Activated T-cell treated with anti-CD3 and anti-CD28 coated beads, Interleukin-2, amount 50 U/mL, for 72 hours (primary cell): ENCODE measurements around the gene AP4B1. TPM values are rescaled to one million over a fixed set of nuclear protein-coding genes. Genes with fewer than 3 reads are reported as not detected.

Source experiments
- ATAC-seq, 2 donors: fragments of 150-1000 bp; cut with Tn5 transposase; replicated peaks in 1 of 2; 2 replicates each; pipeline ENCODE4 v1.10.0; 2021; ENCODE audit warnings: moderate library complexity in 2 of 2, mild to moderate bottlenecking in 1 of 2
- DNase-seq, 2 donors: peaks; one replicate each; pipeline ENCODE4 v3.0.0; 2021 to 2022; ENCODE audit warnings: mixed read lengths in 1 of 2
- H3K27ac Mint-ChIP-seq: one replicate; pipeline ENCODE4 v1.8.0; 2022; ENCODE audit warnings: mild to moderate bottlenecking, moderate library complexity, mixed read lengths
- H3K27me3 Mint-ChIP-seq: one replicate; pipeline ENCODE4 v1.8.0; 2022; ENCODE audit warnings: low read depth, mixed read lengths
- H3K36me3 Mint-ChIP-seq, 2 donors: one replicate each; pipeline ENCODE4 v1.8.0; 2022; ENCODE audit warnings: mixed read lengths in 2 of 2, mild to moderate bottlenecking in 1 of 2; ENCODE audit not compliant: insufficient read depth in 2 of 2
- H3K4me1 Mint-ChIP-seq: one replicate; pipeline ENCODE4 v1.8.0; 2022; ENCODE audit warnings: low read depth, mixed read lengths
- H3K4me3 Mint-ChIP-seq, 2 donors: one replicate each; pipeline ENCODE4 v1.8.0; 2022; ENCODE audit warnings: mild to moderate bottlenecking in 2 of 2, mixed read lengths in 2 of 2, moderate library complexity in 2 of 2
- H3K9me3 Mint-ChIP-seq, 2 donors: one replicate each; pipeline ENCODE4 v1.8.0; 2022; ENCODE audit warnings: mixed read lengths in 2 of 2
- total RNA-seq, 2 donors: library from RNA; stranded (reverse); gene quantifications; one replicate each; pipeline ENCODE4 v1.2.3, GENCODE V29; 2022

AP4B1 gene
- total RNA-seq, 2 donors from 2014 or later: 50.5 to 68.8 TPM

- Mint-ChIP-seq H3K27ac (no peak overlapping the region), H3K9me3 (peaks cover 0 to 3% of the 10 kb centered on the region in 2 donors), H3K4me3 (no peak overlapping the region), H3K27me3 (no peaks in the 10 kb centered on the region), H3K4me1 (peaks cover 75% of the 10 kb centered on the region), H3K36me3 (peaks cover 1 to 2% of the 10 kb centered on the region in 2 donors)
- DNase-seq: no peak
- no peak for ATAC-seq
Observed at GRCh38 chr1:113876176-113876575, 28.4 kb downstream of the AP4B1 start.

DNA sequence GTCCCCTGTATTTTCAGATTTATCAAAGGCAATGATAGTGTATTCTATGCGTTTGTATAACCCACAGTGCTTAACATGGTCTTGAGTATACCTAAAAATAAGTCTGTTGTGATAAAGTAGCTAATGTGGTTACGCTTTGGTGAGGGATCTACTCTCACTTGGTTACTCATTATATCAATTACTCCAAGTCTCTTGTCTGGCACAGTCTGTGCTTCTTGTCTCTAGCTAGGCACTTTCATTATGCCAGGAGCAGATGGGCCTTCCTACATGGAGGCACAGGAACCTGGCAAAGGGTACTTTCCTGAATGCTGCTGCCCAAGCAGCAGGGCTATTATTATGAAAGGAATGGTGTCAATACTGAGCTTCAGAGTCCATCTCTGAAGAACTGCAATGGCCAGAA lies 28.9 kb downstream of the AP4B1 start:
- Mint-ChIP-seq H3K4me3 (peak overlapping the region; percentile 48 to 70), H3K4me1 (peaks cover 70% of the 10 kb centered on the region)
- no peak for ATAC-seq

GRCh38 chr1:113874012-113874879 lies 30.4 kb downstream of the AP4B1 start:
- Mint-ChIP-seq H3K27me3 (no peaks in the 10 kb centered on the region), H3K4me3 (peak overlapping the region; percentile 63 to 78), H3K27ac (peak overlapping the region; percentile 96), H3K4me1 (peaks cover 69% of the 10 kb centered on the region), H3K36me3 (peaks cover 4 to 5% of the 10 kb centered on the region in 2 donors), H3K9me3 (peaks cover 0 to 3% of the 10 kb centered on the region in 2 donors)
- ATAC-seq (peak; percentile 61 to 64), DNase-seq (peak; percentile 25 to 34)

More for the DNA sequence above, 28.9 kb downstream of the AP4B1 start:
- Mint-ChIP-seq H3K27ac (peak overlapping the region; percentile 87), H3K27me3 (no peaks in the 10 kb centered on the region), H3K9me3 (peaks cover 0 to 3% of the 10 kb centered on the region in 2 donors), H3K36me3 (peaks cover 2 to 3% of the 10 kb centered on the region in 2 donors)
- no peak for DNase-seq

GRCh38 chr1:113872219-113872935 lies 32.2 kb downstream of the AP4B1 start:
- peaks cover 4 to 7% of the 10 kb centered on the region in 2 donors for H3K36me3 Mint-ChIP-seq
- H3K4me3 Mint-ChIP-seq: peak overlapping the region; percentile 87 to 97
- peaks cover 0 to 3% of the 10 kb centered on the region in 2 donors for H3K9me3 Mint-ChIP-seq
- ATAC-seq (peak; percentile 20 to 23), DNase-seq (peak in 1 of 2 donors; percentile 33)
- H3K27me3 Mint-ChIP-seq: no peaks in the 10 kb centered on the region
- H3K27ac Mint-ChIP-seq: peak overlapping the region; percentile 96
- peaks cover 79% of the 10 kb centered on the region for H3K4me1 Mint-ChIP-seq

DNA sequence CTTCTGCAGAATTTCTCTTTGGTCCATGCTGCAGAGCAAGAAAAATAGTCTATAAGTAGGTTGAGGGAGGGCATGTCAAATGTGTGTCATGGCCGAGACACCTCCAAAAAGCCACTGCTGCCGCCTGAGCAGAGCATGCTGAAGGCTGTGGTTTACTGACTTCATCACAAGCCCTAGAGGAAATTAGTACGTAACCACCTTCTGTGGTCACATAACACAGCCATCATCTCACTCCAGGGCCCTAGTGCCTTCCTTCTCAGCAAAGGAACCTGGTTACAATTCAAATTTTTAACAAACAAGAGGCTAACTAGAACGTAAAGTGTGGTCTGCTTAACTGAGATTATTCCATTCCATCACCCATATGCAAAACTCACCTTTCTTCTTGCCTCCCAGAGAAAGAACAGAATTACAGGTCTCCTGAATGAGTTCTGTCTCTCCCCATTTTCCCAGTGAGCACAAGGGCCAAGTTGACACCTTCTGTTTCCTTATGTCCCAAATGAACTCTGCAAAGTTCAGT lies 32.9 kb downstream of the AP4B1 start, which contains the start of gene PTPN22:
Gene PTPN22 (minus strand): TSS at position 116 of the 517 bp plus-strand sequence.
- peaks cover 82% of the 10 kb centered on the region for H3K4me1 Mint-ChIP-seq
- peaks cover 4 to 7% of the 10 kb centered on the region in 2 donors for H3K36me3 Mint-ChIP-seq
- H3K27me3 Mint-ChIP-seq: no peaks in the 10 kb centered on the region
- H3K9me3 Mint-ChIP-seq: peaks cover 0 to 3% of the 10 kb centered on the region in 2 donors
- peak; percentile 80 to 88 for DNase-seq
- peak within 1 kb of the TSS; percentile 87 to 97 for H3K4me3 Mint-ChIP-seq
- ATAC-seq: peak; percentile 91 to 93
- H3K27ac Mint-ChIP-seq: peak within 1 kb of the TSS; percentile 100

GRCh38 chr1:113870778-113871177 lies 33.8 kb downstream of the AP4B1 start:
- Mint-ChIP-seq H3K4me3 (peak overlapping the region; percentile 87 to 97), H3K36me3 (peaks cover 4 to 10% of the 10 kb centered on the region in 2 donors), H3K27me3 (no peaks in the 10 kb centered on the region), H3K27ac (peak overlapping the region; percentile 100), H3K9me3 (peaks cover 0 to 3% of the 10 kb centered on the region in 2 donors), H3K4me1 (peaks cover 79% of the 10 kb centered on the region)
- no peak for ATAC-seq
- DNase-seq: peak in 1 of 2 donors; percentile 18

GRCh38 chr1:113868387-113869083 lies 36.1 kb downstream of the AP4B1 start:
- ATAC-seq: peak; percentile 50 to 55
- Mint-ChIP-seq H3K27ac (peak overlapping the region; percentile 100), H3K4me1 (peaks cover 76% of the 10 kb centered on the region), H3K36me3 (peaks cover 6 to 20% of the 10 kb centered on the region in 2 donors), H3K9me3 (no peaks in the 10 kb centered on the region), H3K4me3 (peak overlapping the region; percentile 87 to 97), H3K27me3 (no peaks in the 10 kb centered on the region)
- no peak for DNase-seq

DNA sequence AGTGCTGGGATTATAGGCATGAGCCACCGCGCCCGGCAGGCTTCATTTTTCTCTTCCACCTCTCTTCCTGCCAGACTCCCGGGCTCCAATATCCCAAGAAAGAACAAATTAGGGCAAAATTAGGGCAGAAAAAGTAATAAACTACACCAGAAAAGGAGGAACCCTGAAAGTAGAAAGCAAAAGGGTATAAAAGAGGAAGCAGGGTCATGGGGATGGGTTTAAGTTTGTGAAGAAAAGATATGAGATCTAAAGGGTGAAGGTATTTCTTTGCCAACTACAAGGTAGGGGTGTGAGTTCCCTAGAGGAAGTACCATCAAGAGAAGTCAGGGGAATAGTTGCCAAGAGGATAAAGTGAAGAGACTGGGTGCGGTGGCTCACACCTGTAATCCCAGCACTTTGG lies 43.0 kb downstream of the AP4B1 start:
- DNase-seq (no peak), ATAC-seq (no peak)
- no peaks in the 10 kb centered on the region for H3K9me3 Mint-ChIP-seq
- no peak overlapping the region for H3K27ac Mint-ChIP-seq
- H3K36me3 Mint-ChIP-seq: peaks cover 3 to 34% of the 10 kb centered on the region in 2 donors
- H3K27me3 Mint-ChIP-seq: no peaks in the 10 kb centered on the region
- H3K4me3 Mint-ChIP-seq: no peak overlapping the region
- peaks cover 66% of the 10 kb centered on the region for H3K4me1 Mint-ChIP-seq

DNA sequence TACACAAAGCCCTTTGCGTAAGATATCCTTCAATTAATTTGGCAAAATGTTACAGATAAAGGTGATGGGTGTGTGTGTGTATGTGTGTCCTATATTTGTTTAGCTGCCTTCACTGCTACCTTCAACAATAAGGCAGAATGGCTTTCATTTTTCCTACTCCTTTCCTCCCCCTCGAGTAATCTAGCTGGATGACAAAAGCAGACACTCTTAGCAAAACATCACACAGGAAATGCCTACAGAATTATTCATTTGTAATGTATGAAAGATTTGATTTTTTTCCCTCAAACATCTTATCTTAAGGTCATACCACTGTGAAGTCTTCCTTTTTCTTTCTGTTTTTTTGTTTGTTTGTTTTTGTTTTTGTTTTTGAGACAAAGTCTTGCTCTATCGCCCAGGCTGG lies 43.7 kb downstream of the AP4B1 start:
- no peak for ATAC-seq
- DNase-seq: no peak
- peak overlapping the region; percentile 13 for H3K27ac Mint-ChIP-seq
- no peaks in the 10 kb centered on the region for H3K27me3 Mint-ChIP-seq
- peaks cover 3 to 40% of the 10 kb centered on the region in 2 donors for H3K36me3 Mint-ChIP-seq
- no peaks in the 10 kb centered on the region for H3K9me3 Mint-ChIP-seq
- peaks cover 64% of the 10 kb centered on the region for H3K4me1 Mint-ChIP-seq
- H3K4me3 Mint-ChIP-seq: peak overlapping the region in 1 of 2 donors; percentile 1

- Mint-ChIP-seq H3K27me3 (no peaks in the 10 kb centered on the region), H3K4me1 (peaks cover 57% of the 10 kb centered on the region), H3K4me3 (peak overlapping the region; percentile 20 to 24), H3K9me3 (no peaks in the 10 kb centered on the region), H3K36me3 (peaks cover 3 to 40% of the 10 kb centered on the region in 2 donors), H3K27ac (peak overlapping the region; percentile 59)
- DNase-seq (no peak), ATAC-seq (no peak)
Observed at GRCh38 chr1:113859478-113860175, 45.0 kb downstream of the AP4B1 start.

DNA sequence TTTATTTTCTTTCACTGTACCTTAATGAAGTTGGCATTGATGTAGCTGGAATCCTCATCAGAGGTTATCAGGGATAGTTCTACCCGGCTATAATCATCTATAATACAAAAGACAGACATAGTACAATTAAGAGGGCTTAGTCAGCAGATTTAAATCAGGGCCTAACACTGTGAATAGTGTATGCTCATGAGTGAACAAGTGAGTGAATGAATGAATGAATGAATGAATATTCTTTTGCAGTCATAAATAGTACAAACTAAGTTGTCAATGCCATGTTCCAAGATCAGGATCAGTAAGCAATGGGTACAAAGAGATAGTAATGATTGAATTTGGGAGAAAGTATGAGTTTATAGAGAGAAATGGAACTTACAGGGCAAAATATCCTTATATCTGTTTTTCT lies 45.6 kb downstream of the AP4B1 start:
- no peak overlapping the region for H3K4me3 Mint-ChIP-seq
- no peak overlapping the region for H3K27ac Mint-ChIP-seq
- no peaks in the 10 kb centered on the region for H3K9me3 Mint-ChIP-seq
- H3K27me3 Mint-ChIP-seq: no peaks in the 10 kb centered on the region
- DNase-seq: no peak
- peaks cover 5 to 43% of the 10 kb centered on the region in 2 donors for H3K36me3 Mint-ChIP-seq
- H3K4me1 Mint-ChIP-seq: peaks cover 57% of the 10 kb centered on the region
- no peak for ATAC-seq

GRCh38 chr1:113858418-113858817 lies 46.2 kb downstream of the AP4B1 start:
- DNase-seq (no peak), ATAC-seq (no peak)
- no peak overlapping the region for H3K4me3 Mint-ChIP-seq
- no peaks in the 10 kb centered on the region for H3K9me3 Mint-ChIP-seq
- H3K36me3 Mint-ChIP-seq: peaks cover 3 to 42% of the 10 kb centered on the region in 2 donors
- no peaks in the 10 kb centered on the region for H3K27me3 Mint-ChIP-seq
- H3K4me1 Mint-ChIP-seq: peaks cover 56% of the 10 kb centered on the region
- H3K27ac Mint-ChIP-seq: no peak overlapping the region
